ENCODE results near the gene CALM1. TPM values are rescaled to one million over a fixed set of nuclear protein-coding genes. Genes with fewer than 3 reads are reported as not detected.

The CALM1 gene
- total and polyA plus RNA-seq, 3 donors from 2014 or later, result 379 to 526 (median 428) TPM

DNA sequence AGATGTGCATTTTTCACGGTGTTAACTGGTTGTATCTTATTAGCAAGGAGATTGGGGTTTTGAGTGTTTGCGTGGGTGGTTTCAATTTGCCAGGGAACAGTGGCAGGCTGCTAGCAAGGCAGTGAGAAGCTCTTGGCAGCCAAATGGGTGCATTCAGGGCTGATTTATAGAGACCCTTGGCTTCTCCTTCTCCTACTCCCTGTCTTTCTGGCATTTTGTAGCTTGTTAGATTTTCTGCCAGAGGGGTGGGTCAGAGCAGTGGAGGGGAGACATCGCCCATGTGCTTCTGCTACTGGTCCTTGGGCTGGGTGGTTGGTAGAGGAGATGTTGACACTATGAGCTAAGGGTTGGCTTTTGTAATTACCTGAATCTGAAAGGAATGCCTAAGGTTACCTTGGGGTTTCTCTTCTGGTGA, 9.6 kb downstream of the CALM1 start:
- 58 to 79% methylated on average over 3 of the region's 3 CpGs for WGBS, 2 donors
- Histone ChIP-seq H3K27me3 (no peaks in the 10 kb centered on the region), H3K9me3 (no peaks in the 10 kb centered on the region), H3K4me3 (no peak overlapping the region), H3K36me3 (ENCODE audit: low read depth, missing control alignments) (peaks cover 3% of the 10 kb centered on the region), H3K27ac (no peak overlapping the region), H3K4me1 (peaks cover 10% of the 10 kb centered on the region)
- TF ChIP-seq, protein P1, sequence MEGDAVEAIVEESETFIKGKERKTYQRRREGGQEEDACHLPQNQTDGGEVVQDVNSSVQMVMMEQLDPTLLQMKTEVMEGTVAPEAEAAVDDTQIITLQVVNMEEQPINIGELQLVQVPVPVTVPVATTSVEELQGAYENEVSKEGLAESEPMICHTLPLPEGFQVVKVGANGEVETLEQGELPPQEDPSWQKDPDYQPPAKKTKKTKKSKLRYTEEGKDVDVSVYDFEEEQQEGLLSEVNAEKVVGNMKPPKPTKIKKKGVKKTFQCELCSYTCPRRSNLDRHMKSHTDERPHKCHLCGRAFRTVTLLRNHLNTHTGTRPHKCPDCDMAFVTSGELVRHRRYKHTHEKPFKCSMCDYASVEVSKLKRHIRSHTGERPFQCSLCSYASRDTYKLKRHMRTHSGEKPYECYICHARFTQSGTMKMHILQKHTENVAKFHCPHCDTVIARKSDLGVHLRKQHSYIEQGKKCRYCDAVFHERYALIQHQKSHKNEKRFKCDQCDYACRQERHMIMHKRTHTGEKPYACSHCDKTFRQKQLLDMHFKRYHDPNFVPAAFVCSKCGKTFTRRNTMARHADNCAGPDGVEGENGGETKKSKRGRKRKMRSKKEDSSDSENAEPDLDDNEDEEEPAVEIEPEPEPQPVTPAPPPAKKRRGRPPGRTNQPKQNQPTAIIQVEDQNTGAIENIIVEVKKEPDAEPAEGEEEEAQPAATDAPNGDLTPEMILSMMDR (IDR thresholded peaks at IDR 0.05), result no peak
- no peak for TF ChIP-seq POLR2A (IDR thresholded peaks at IDR 0.05)
- DNase-seq, result peak; percentile 43
- intact Hi-C loops (cut with DNase I; ENCODE audit: low total_unique reads), result no loop called here

DNA sequence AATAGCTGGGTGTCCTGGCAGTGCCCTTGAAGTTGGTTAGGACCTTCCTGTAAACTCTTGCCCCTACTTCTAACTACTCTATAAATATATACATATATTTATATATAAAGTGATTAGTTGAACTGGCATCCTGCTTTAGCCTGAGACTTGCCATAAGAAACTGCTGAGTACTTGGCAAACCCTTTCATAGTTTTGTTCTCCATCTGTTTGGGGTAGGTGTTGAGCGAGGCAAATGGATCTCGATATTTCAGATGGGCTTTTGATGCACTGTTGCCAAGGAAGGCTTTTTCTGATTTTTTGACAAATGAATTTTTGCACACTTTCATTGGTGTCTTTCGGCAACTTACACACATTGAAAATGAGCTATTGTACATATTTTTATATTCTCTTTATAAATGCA, 10.4 kb downstream of the CALM1 start:
- Histone ChIP-seq H3K9me3 (no peaks in the 10 kb centered on the region), H3K4me1 (peaks cover 10% of the 10 kb centered on the region), H3K36me3 (ENCODE audit: low read depth, missing control alignments) (peaks cover 3% of the 10 kb centered on the region), H3K27ac (no peak overlapping the region), H3K4me3 (no peak overlapping the region), H3K27me3 (no peaks in the 10 kb centered on the region)
- DNase-seq, result no peak
- 93 to 95% methylated on average over 3 of the region's 3 CpGs for WGBS, 2 donors
- no peak for TF ChIP-seq POLR2A (IDR thresholded peaks at IDR 0.05)
- TF ChIP-seq, protein P1 (IDR thresholded peaks at IDR 0.05), result no peak
- intact Hi-C loops (cut with DNase I; ENCODE audit: low total_unique reads), result no loop called here

DNA sequence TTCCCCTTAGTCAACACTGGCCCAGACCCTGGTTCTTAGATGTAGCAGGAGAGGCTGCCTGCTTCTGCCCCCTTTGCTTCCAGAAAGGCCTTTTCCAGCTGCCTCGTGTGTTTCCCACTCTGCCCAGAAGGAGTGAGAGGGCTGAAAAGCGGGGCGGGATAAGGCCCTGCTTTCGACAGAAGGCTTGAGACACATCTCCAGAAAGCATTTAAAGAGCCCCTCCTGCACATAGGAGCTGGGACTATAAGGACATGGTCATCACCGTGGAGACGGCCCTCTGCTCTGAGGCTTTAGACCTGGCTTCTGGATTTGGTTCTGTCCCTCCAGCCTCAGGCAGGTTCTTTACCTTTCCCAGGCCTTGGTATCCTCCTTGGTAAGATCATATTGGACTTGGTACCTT, 11.9 kb downstream of the CALM1 start:
- no peaks in the 10 kb centered on the region for H3K36me3 ChIP-seq (ENCODE audit: low read depth, missing control alignments)
- H3K4me3 ChIP-seq, result no peak overlapping the region
- peaks cover 10% of the 10 kb centered on the region for H3K4me1 ChIP-seq
- intact Hi-C loops (cut with DNase I; ENCODE audit: low total_unique reads), result no loop called here
- no peaks in the 10 kb centered on the region for H3K27me3 ChIP-seq
- H3K9me3 ChIP-seq, result no peaks in the 10 kb centered on the region
- 65 to 76% methylated on average over 6 of the region's 6 CpGs for WGBS, 2 donors
- TF ChIP-seq, protein P1 (IDR thresholded peaks at IDR 0.05), result no peak
- TF ChIP-seq POLR2A (IDR thresholded peaks at IDR 0.05), result no peak
- H3K27ac ChIP-seq, result peak overlapping the region in 1 of 2 donors; percentile 60
- no peak for DNase-seq

GRCh38 chr14:90409209-90409730, 12.4 kb downstream of the CALM1 start:
- 30 to 41% methylated on average over 5 of the region's 5 CpGs for WGBS, 2 donors
- TF ChIP-seq POLR2A (IDR thresholded peaks at IDR 0.05), result no peak
- TF ChIP-seq, protein P1 (IDR thresholded peaks at IDR 0.05), result no peak
- Histone ChIP-seq H3K36me3 (ENCODE audit: low read depth, missing control alignments) (no peaks in the 10 kb centered on the region), H3K4me3 (no peak overlapping the region), H3K27me3 (no peaks in the 10 kb centered on the region), H3K27ac (peak overlapping the region in 1 of 2 donors; percentile 60), H3K4me1 (peaks cover 10% of the 10 kb centered on the region), H3K9me3 (no peaks in the 10 kb centered on the region)
- intact Hi-C loops (cut with DNase I; ENCODE audit: low total_unique reads), result no loop called here
- no peak for DNase-seq

GRCh38 chr14:90412058-90412457, 15.2 kb downstream of the CALM1 start:
- intact Hi-C loops (cut with DNase I; ENCODE audit: low total_unique reads), result no loop called here
- Histone ChIP-seq H3K4me1 (peaks cover 10% of the 10 kb centered on the region), H3K4me3 (no peak overlapping the region), H3K27ac (no peak overlapping the region), H3K36me3 (ENCODE audit: low read depth, missing control alignments) (no peaks in the 10 kb centered on the region), H3K9me3 (no peaks in the 10 kb centered on the region), H3K27me3 (no peaks in the 10 kb centered on the region)
- DNase-seq, result no peak
- TF ChIP-seq, protein P1 (IDR thresholded peaks at IDR 0.05), result no peak
- no peak for TF ChIP-seq POLR2A (IDR thresholded peaks at IDR 0.05)
- WGBS, 2 donors, result 75 to 95% methylated on average over 2 of the region's 2 CpGs

Measured in testis (tissue), 3 donors.